Trophoblast cell (in vitro differentiated cells and primary cell): ENCODE measurements around the gene ZNF322.
A peak's percentile ranks its signal among the peaks of the same experiment; 100 is the strongest.

Source experiments
- DNase-seq, 2 donors: peaks; one replicate each; pipeline ENCODE4 v3.0.0-alpha.2; 2016
- H2AFZ ChIP-seq: 2 replicates; pipeline ENCODE4 v1.6.1; 2013; ENCODE audit warnings: low read length, moderate library complexity, mild to moderate bottlenecking; ENCODE audit not compliant: insufficient read depth, poor library complexity
- H2AK5ac ChIP-seq: 2 replicates; pipeline ENCODE4 v1.6.1; 2013; ENCODE audit warnings: mild to moderate bottlenecking, low read length
- H2BK120ac ChIP-seq: 2 replicates; pipeline ENCODE4 v1.6.1; 2013; ENCODE audit warnings: low read length, mild to moderate bottlenecking, moderate library complexity; ENCODE audit not compliant: insufficient read depth, poor library complexity
- H2BK12ac ChIP-seq: 2 replicates; pipeline ENCODE4 v1.6.1; 2013; ENCODE audit warnings: mild to moderate bottlenecking, low read length, moderate library complexity
- H2BK5ac ChIP-seq: 2 replicates; pipeline ENCODE4 v1.6.1; 2013; ENCODE audit warnings: low read length, low read depth, moderate library complexity, mild to moderate bottlenecking; ENCODE audit not compliant: poor library complexity
- H3K14ac ChIP-seq: 2 replicates; pipeline ENCODE4 v1.6.1; 2013; ENCODE audit warnings: mild to moderate bottlenecking, low read length
- H3K18ac ChIP-seq: 2 replicates; pipeline ENCODE4 v1.6.1; 2013; ENCODE audit warnings: mild to moderate bottlenecking, low read length
- H3K23ac ChIP-seq: 2 replicates; pipeline ENCODE4 v1.6.1; 2013; ENCODE audit warnings: low read length
- H3K27ac ChIP-seq: 2 replicates; pipeline ENCODE4 v1.5.1; 2013; ENCODE audit warnings: low read depth, mild to moderate bottlenecking, inconsistent platforms, low read length, moderate library complexity
- H3K27me3 ChIP-seq: 2 replicates; pipeline ENCODE4 v1.6.1; 2013; ENCODE audit warnings: inconsistent platforms, mild to moderate bottlenecking, low read length, moderate library complexity; ENCODE audit not compliant: insufficient read depth
- H3K36me3 ChIP-seq, 2 experiments: 1 replicate in 1 of 2; 2 replicates in 1 of 2; pipeline ENCODE4 v1.6.1; 2013; ENCODE audit warnings: low read length in 2 of 2, mild to moderate bottlenecking in 2 of 2, moderate library complexity in 1 of 2; ENCODE audit not compliant: insufficient read depth in 2 of 2, control insufficient read depth in 1 of 2
- H3K4ac ChIP-seq: 2 replicates; pipeline ENCODE4 v1.6.1; 2013; ENCODE audit warnings: low read depth, mild to moderate bottlenecking, low read length, moderate library complexity
- H3K4me1 ChIP-seq, 2 experiments: 1 replicate in 1 of 2; 2 replicates in 1 of 2; pipeline ENCODE4 v1.6.1; 2013; ENCODE audit warnings: low read length in 2 of 2, mild to moderate bottlenecking in 2 of 2, moderate library complexity in 1 of 2; ENCODE audit not compliant: insufficient read depth in 2 of 2, control insufficient read depth in 1 of 2
- H3K4me2 ChIP-seq: 2 replicates; pipeline ENCODE4 v1.6.1; 2013; ENCODE audit warnings: inconsistent platforms, mild to moderate bottlenecking, low read length, moderate library complexity
- H3K4me3 ChIP-seq: 2 replicates; pipeline ENCODE4 v1.5.1; 2013; ENCODE audit warnings: mild to moderate bottlenecking, low read depth, low read length, inconsistent platforms
- H3K79me1 ChIP-seq: one replicate; pipeline ENCODE4 v1.6.1; 2013; ENCODE audit warnings: low read length
- H3K79me2 ChIP-seq: 2 replicates; pipeline ENCODE4 v1.6.1; 2013; ENCODE audit warnings: low read length, mild to moderate bottlenecking; ENCODE audit not compliant: control insufficient read depth, insufficient read depth, poor library complexity
- H3K9ac ChIP-seq: 2 replicates; pipeline ENCODE4 v1.6.1; 2013; ENCODE audit warnings: mild to moderate bottlenecking, low read length
- H3K9me3 ChIP-seq: 2 replicates; pipeline ENCODE4 v1.6.1; 2013; ENCODE audit warnings: low read depth, mild to moderate bottlenecking, control low read depth, inconsistent platforms, low read length; ENCODE audit not compliant: insufficient read depth
- H4K12ac ChIP-seq: 2 replicates; pipeline ENCODE4 v1.6.1; 2013; ENCODE audit warnings: low read depth, mild to moderate bottlenecking, low read length, moderate library complexity
- H4K8ac ChIP-seq: 2 replicates; pipeline ENCODE4 v1.6.1; 2013; ENCODE audit warnings: low read depth, mild to moderate bottlenecking, low read length, moderate library complexity
- H4K91ac ChIP-seq: one replicate; pipeline ENCODE4 v1.6.1; 2013; ENCODE audit warnings: low read depth, mild to moderate bottlenecking, low read length, moderate library complexity
- WGBS: extraction: QIAGEN DNeasy Blood & Tissue Kit; methylation state at CpG from one replicate; pipeline ENCODE4 v1.1.7; 2013; ENCODE audit warnings: missing lambda C conversion rate; ENCODE audit not compliant: insufficient read length, insufficient coverage; ENCODE audit errors: extremely low coverage; 5-methylcytosine and 5-hydroxymethylcytosine counted together

Gene ZNF322

GRCh38 chr6:26613689-26614683, 45.6 kb downstream of the ZNF322 start:
- H3K79me1 ChIP-seq: no peaks in the 10 kb centered on the region
- no peak overlapping the region for H2AK5ac ChIP-seq
- H3K4me3 ChIP-seq: peak overlapping the region; percentile 59
- H3K18ac ChIP-seq: no peak overlapping the region
- no peak overlapping the region for H3K9ac ChIP-seq
- WGBS: no CpG with 5 or more reads among the region's 68 CpGs
- peaks cover 1% of the 10 kb centered on the region for H3K9me3 ChIP-seq
- H2BK120ac ChIP-seq: no peak overlapping the region
- peaks cover 31% of the 10 kb centered on the region for H3K27me3 ChIP-seq
- no peak overlapping the region for H3K14ac ChIP-seq
- no peaks in the 10 kb centered on the region for H3K36me3 ChIP-seq
- H2BK12ac ChIP-seq: no peak overlapping the region
- H3K4me1 ChIP-seq: peaks cover 7% of the 10 kb centered on the region in 2 experiments
- no peak for DNase-seq
- H3K4ac ChIP-seq: no peak overlapping the region
- H3K79me2 ChIP-seq: no peaks in the 10 kb centered on the region
- peak overlapping the region; percentile 55 for H2AFZ ChIP-seq
- no peak overlapping the region for H3K23ac ChIP-seq
- H4K8ac ChIP-seq: no peak overlapping the region
- H3K4me2 ChIP-seq: peak overlapping the region; percentile 85
- H2BK5ac ChIP-seq: no peak overlapping the region
- H3K27ac ChIP-seq: no peak overlapping the region
- H4K12ac ChIP-seq: no peak overlapping the region
- no peak overlapping the region for H4K91ac ChIP-seq

- no peak for DNase-seq
- H3K4me3 ChIP-seq: no peak overlapping the region
- WGBS: no CpG with 5 or more reads among the region's 19 CpGs
Observed at GRCh38 chr6:26613201-26613600, 46.3 kb downstream of the ZNF322 start.

GRCh38 chr6:26611599-26611998, 47.9 kb downstream of the ZNF322 start:
- H3K14ac ChIP-seq: no peak overlapping the region
- no peak overlapping the region for H3K4me2 ChIP-seq
- H3K4me3 ChIP-seq: no peak overlapping the region
- H3K27ac ChIP-seq: no peak overlapping the region
- no peak overlapping the region for H2BK12ac ChIP-seq
- no peak overlapping the region for H4K91ac ChIP-seq
- no peak overlapping the region for H3K9ac ChIP-seq
- no peaks in the 10 kb centered on the region for H3K36me3 ChIP-seq
- H3K4me1 ChIP-seq: peaks cover 7% of the 10 kb centered on the region in 2 experiments
- H3K9me3 ChIP-seq: peaks cover 1% of the 10 kb centered on the region
- WGBS: no CpG with 5 or more reads among the region's 1 CpG
- H4K12ac ChIP-seq: no peak overlapping the region
- H3K23ac ChIP-seq: no peak overlapping the region
- no peak overlapping the region for H3K18ac ChIP-seq
- H2BK120ac ChIP-seq: no peak overlapping the region
- H2AK5ac ChIP-seq: no peak overlapping the region
- H4K8ac ChIP-seq: no peak overlapping the region
- DNase-seq: no peak
- no peak overlapping the region for H3K4ac ChIP-seq
- H3K79me1 ChIP-seq: no peaks in the 10 kb centered on the region
- H2AFZ ChIP-seq: no peak overlapping the region
- no peaks in the 10 kb centered on the region for H3K79me2 ChIP-seq
- H3K27me3 ChIP-seq: peaks cover 31% of the 10 kb centered on the region
- no peak overlapping the region for H2BK5ac ChIP-seq

More at GRCh38 chr6:26613201-26613600, 46.3 kb downstream of the ZNF322 start:
- H2BK5ac ChIP-seq: no peak overlapping the region
- no peak overlapping the region for H2AK5ac ChIP-seq
- no peaks in the 10 kb centered on the region for H3K36me3 ChIP-seq
- H3K18ac ChIP-seq: no peak overlapping the region
- peaks cover 1% of the 10 kb centered on the region for H3K9me3 ChIP-seq
- no peaks in the 10 kb centered on the region for H3K79me2 ChIP-seq
- H2BK120ac ChIP-seq: no peak overlapping the region
- no peak overlapping the region for H3K9ac ChIP-seq
- H3K4ac ChIP-seq: no peak overlapping the region
- no peak overlapping the region for H4K12ac ChIP-seq
- no peak overlapping the region for H4K8ac ChIP-seq
- peaks cover 31% of the 10 kb centered on the region for H3K27me3 ChIP-seq
- no peak overlapping the region for H4K91ac ChIP-seq
- H3K4me2 ChIP-seq: peak overlapping the region; percentile 85
- H3K14ac ChIP-seq: no peak overlapping the region
- H3K27ac ChIP-seq: no peak overlapping the region
- H3K4me1 ChIP-seq: peaks cover 7% of the 10 kb centered on the region in 2 experiments
- H3K79me1 ChIP-seq: no peaks in the 10 kb centered on the region
- H2AFZ ChIP-seq: no peak overlapping the region
- H3K23ac ChIP-seq: no peak overlapping the region
- no peak overlapping the region for H2BK12ac ChIP-seq

- Histone ChIP-seq H2BK12ac (no peak overlapping the region), H3K9me3 (peaks cover 1% of the 10 kb centered on the region), H4K12ac (no peak overlapping the region), H3K18ac (no peak overlapping the region), H2AK5ac (no peak overlapping the region), H3K4me3 (no peak overlapping the region), H2BK120ac (no peak overlapping the region), H3K27me3 (peaks cover 25% of the 10 kb centered on the region), H3K79me2 (no peaks in the 10 kb centered on the region), H3K4ac (no peak overlapping the region), H2BK5ac (no peak overlapping the region), H3K79me1 (no peaks in the 10 kb centered on the region), H3K4me1 (peaks cover 7% of the 10 kb centered on the region in 2 experiments), H4K8ac (no peak overlapping the region), H3K27ac (no peak overlapping the region), H3K36me3 (no peaks in the 10 kb centered on the region), H4K91ac (no peak overlapping the region), H3K14ac (no peak overlapping the region), H3K4me2 (no peak overlapping the region), H3K23ac (no peak overlapping the region), H2AFZ (no peak overlapping the region), H3K9ac (no peak overlapping the region)
- no peak for DNase-seq
- WGBS: no CpG with 5 or more reads among the region's 3 CpGs
Observed at GRCh38 chr6:26609463-26609862, 50.1 kb downstream of the ZNF322 start.
